ENCODE measurements around the gene MAP2K6. TPM values are rescaled to one million over a fixed set of nuclear protein-coding genes. Genes with fewer than 3 reads are reported as not detected.

Gene MAP2K6
- total and polyA plus RNA-seq, 2 donors (not counting 3 experiments of a cell fraction or from before 2014, with no cell fraction given), result 5.9 to 13.9 TPM

GRCh38 chr17:69588316-69588715 lies 173.8 kb downstream of the MAP2K6 start:
- Histone ChIP-seq H3K27ac (ENCODE audit: insufficient read depth, low read depth, low read length) (no peak overlapping the region), H3K4me1 (ENCODE audit: control insufficient read depth, extremely low read depth, insufficient read depth, low read length) (peaks cover 3% of the 10 kb centered on the region), H2AFZ (ENCODE audit: low read depth, low read length) (no peak overlapping the region), H3K9me1 (replicated peaks; ENCODE audit: control insufficient read depth, extremely low read depth, insufficient read depth, low read length) (no peaks in the 10 kb centered on the region), H3K79me2 (ENCODE audit: control insufficient read depth, insufficient read depth, low read length) (no peaks in the 10 kb centered on the region), H3K27me3 (ENCODE audit: control insufficient read depth in 2 of 2, insufficient read depth in 2 of 2, low read length in 2 of 2) (peaks cover 2 to 6% of the 10 kb centered on the region in 2 experiments), H3K9ac (replicated peaks; ENCODE audit: extremely low read depth, insufficient read depth, low read length) (no peak overlapping the region), H3K9me3 (replicated peaks; ENCODE audit: control insufficient read depth, insufficient read depth, low read length) (no peaks in the 10 kb centered on the region), H3K4me2 (ENCODE audit: insufficient read depth, low read length) (no peak overlapping the region), H4K20me1 (replicated peaks; ENCODE audit: control insufficient read depth, extremely low read depth, insufficient read depth, low read length) (no peaks in the 10 kb centered on the region), H3K4me3 (replicated peaks in 1 of 3; ENCODE audit: insufficient read depth in 1 of 3, low read depth in 1 of 3, low read length in 3 of 3) (no peak overlapping the region), H3K36me3 (ENCODE audit: control insufficient read depth in 2 of 2, extremely low read depth in 1 of 2, insufficient read depth in 2 of 2, low read length in 2 of 2) (no peaks in the 10 kb centered on the region)
- ChIA-PET CTCF (interaction anchor here (2.5 kb wide), 1 partner anchor 19 kb away, joined by 12 read pairs; no protein-coding TSS in a partner anchor), POLR2A (no interaction called here)
- no peak for DNase-seq (ENCODE audit: low read depth, low spot score)
- TF ChIP-seq POLR2AphosphoS5 (IDR thresholded peaks at IDR 0.05; ENCODE audit: insufficient read depth, low read depth, low read length), result no peak
- TF ChIP-seq JUN (IDR thresholded peaks at IDR 0.05; ENCODE audit: borderline replicate concordance, insufficient read depth, insufficient read length, low read depth), result no peak
- no peak for TF ChIP-seq FOS (IDR thresholded peaks at IDR 0.05; ENCODE audit: borderline replicate concordance, insufficient read depth, low read length)
- no peak for TF ChIP-seq CTCF (IDR thresholded peaks at IDR 0.05; ENCODE audit: extremely low read depth in 1 of 2, insufficient read depth in 1 of 2, low read depth in 1 of 2, low read length in 2 of 2)
- TF ChIP-seq POLR2A (IDR thresholded peaks at IDR 0.05; ENCODE audit: low read depth, low read length), result no peak
- TF ChIP-seq EZH2 (IDR thresholded peaks at IDR 0.05; ENCODE audit: borderline replicate concordance, low read depth, low read length, severe bottlenecking), result no peak
- TF ChIP-seq GATA2 (IDR thresholded peaks at IDR 0.05; ENCODE audit: insufficient read depth, insufficient read length, low read depth, low read length), result no peak
- dilution Hi-C loops (cut with MboI; ENCODE audit: extremely low pct_ligation_motif_present, low sequenced_read_pairs) (no loop called here), intact Hi-C loops (cut with micrococcal nuclease) (no loop called here)
- no TSS peak for BruUV-seq (replicated peaks)
- no peak for FAIRE-seq

All from endothelial cell of umbilical vein (primary cell).